GM06990 (cell line): ENCODE results near the gene NOXO1.

Source experiments
- DNase-seq: peaks from one replicate; pipeline ENCODE4 v3.0.0-alpha.2; 2011; ENCODE audit not compliant: insufficient read length; ENCODE audit errors: extremely low read depth
- H3K27me3 ChIP-seq: replicated peaks from 2 replicates; pipeline ENCODE4 v1.6.0; 2011; ENCODE audit warnings: low read length; ENCODE audit not compliant: control insufficient read depth, insufficient read depth
- H3K36me3 ChIP-seq: 2 replicates; pipeline ENCODE4 v1.5.1; 2011; ENCODE audit warnings: low read length; ENCODE audit not compliant: control insufficient read depth, insufficient read depth
- H3K4me3 ChIP-seq: replicated peaks from 2 replicates; pipeline ENCODE4 v1.5.1; 2011; ENCODE audit warnings: low read depth, mild to moderate bottlenecking, control low read depth, low read length
- CTCF ChIP-seq: IDR thresholded peaks from 2 replicates; pipeline ENCODE4 v1.5.1; 2011; ENCODE audit warnings: low read length, control low read depth, mild to moderate bottlenecking, inconsistent platforms; ENCODE audit not compliant: insufficient read depth, poor library complexity, severe bottlenecking

The NOXO1 gene

GRCh38 chr16:1972490-1972877 is 8.8 kb downstream of the NOXO1 start:
- TF ChIP-seq CTCF, result no peak
- DNase-seq, result no peak

GRCh38 chr16:1971796-1972489 is 9.3 kb downstream of the NOXO1 start, which contains the start of gene TBL3:
Gene TBL3, plus strand, starts transcription at chr16:1972053. Its CDS starts 112 bp downstream, at chr16:1972165.
- DNase-seq, result peak; percentile 97
- peak within 1 kb of the TSS; percentile 93 for H3K4me3 ChIP-seq
- peaks cover 26% of the 10 kb centered on the region for H3K36me3 ChIP-seq
- H3K27me3 ChIP-seq, result no peaks in the 10 kb centered on the region
- TF ChIP-seq CTCF, result no peak

More at GRCh38 chr16:1972490-1972877, 8.8 kb downstream of the NOXO1 start:
- Histone ChIP-seq H3K27me3 (no peaks in the 10 kb centered on the region), H3K4me3 (peak overlapping the region; percentile 93), H3K36me3 (peaks cover 28% of the 10 kb centered on the region)

DNA sequence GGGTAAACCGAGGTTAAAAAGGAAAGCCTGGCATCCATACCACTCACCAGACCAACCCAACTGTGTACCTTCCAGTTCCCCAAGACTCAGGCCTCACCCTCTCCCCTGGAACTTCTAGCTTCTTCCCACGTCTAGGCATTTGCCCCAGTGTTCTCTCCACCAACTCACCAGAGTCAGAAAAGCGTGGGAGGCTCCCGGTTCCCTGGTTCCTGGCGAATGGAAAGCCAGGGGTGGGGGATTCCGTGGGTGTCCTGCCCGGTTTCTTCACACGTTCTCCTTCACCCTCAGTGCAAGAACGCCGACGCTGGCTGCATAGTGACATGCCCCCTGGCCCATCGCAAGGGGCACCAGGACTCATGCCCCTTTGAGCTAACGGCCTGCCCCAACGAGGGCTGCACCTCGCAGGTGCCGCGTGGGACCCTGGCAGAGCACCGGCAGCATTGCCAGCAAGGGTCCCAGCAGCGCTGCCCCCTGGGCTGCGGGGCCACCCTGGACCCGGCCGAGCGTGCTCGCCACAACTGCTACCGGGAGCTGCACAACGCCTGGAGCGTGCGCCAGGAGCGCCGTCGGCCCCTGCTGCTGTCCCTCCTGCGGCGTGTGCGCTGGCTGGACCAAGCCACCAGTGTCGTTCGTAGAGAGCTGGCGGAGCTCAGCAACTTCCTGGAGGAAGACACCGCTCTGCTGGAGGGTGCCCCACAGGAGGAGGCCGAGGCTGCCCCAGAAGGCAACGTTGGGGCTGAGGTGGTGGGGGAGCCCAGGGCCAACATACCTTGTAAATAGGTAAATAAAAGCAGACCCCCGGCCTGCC is 12.9 kb downstream of the NOXO1 start:
- H3K27me3 ChIP-seq, result no peaks in the 10 kb centered on the region
- DNase-seq, result peak; percentile 9
- no peak for TF ChIP-seq CTCF

DNA sequence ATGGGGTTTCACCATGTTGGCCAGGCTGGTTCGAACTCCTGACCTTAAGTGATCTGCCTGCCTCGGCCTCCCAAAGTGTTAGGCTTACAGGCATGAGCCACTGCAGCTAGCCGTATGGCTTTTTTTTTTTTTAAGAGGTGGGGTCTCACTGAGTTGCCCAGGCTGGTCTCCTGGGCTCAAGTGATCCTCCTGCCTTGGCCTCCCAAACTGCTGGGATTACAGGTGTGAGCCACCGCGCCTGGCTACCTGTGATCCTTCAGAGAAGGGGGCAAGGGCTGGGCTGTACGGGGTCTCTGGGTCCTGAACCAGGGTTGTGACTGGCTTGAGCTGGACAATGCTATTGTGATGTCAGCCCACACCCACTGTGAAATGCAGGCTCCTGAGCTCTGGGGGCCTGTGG is 14.8 kb downstream of the NOXO1 start, which contains the start of gene RNF151:
Gene RNF151, plus strand, starts transcription at position 397 of the 400 bp plus-strand sequence. CDS start 26 bp downstream, outside the sequence.
- no peak for TF ChIP-seq CTCF
- Histone ChIP-seq H3K4me3 (peak within 1 kb of the TSS; percentile 83), H3K36me3 (peaks cover 19% of the 10 kb centered on the region), H3K27me3 (no peaks in the 10 kb centered on the region)
- no peak for DNase-seq

More for the DNA sequence above, 12.9 kb downstream of the NOXO1 start:
- no peak overlapping the region for H3K4me3 ChIP-seq
- H3K36me3 ChIP-seq, result peaks cover 6% of the 10 kb centered on the region

GRCh38 chr16:1965396-1966001 is 15.8 kb downstream of the NOXO1 start:
- no peak for DNase-seq
- Histone ChIP-seq H3K36me3 (peaks cover 21% of the 10 kb centered on the region), H3K27me3 (no peaks in the 10 kb centered on the region), H3K4me3 (peak overlapping the region; percentile 83)
- no peak for TF ChIP-seq CTCF
